Epithelial cell of proximal tubule (primary cell): ENCODE measurements around the gene MAST4. TPM values are rescaled to one million over a fixed set of nuclear protein-coding genes. Genes with fewer than 3 reads are reported as not detected.
A peak's percentile ranks its signal among the peaks of the same experiment; 100 is the strongest.

Experiments used
- DNase-seq: peaks from one replicate; pipeline ENCODE4 v3.0.0-alpha.2; 2011; ENCODE audit warnings: low read depth
- H3K4me3 ChIP-seq: 2 replicates; pipeline ENCODE4 v1.5.1; 2011; ENCODE audit warnings: low read depth, mild to moderate bottlenecking, low read length
- CTCF ChIP-seq: conservative IDR thresholded peaks from 2 replicates; pipeline ENCODE4 v1.5.1; 2012; ENCODE audit warnings: low read depth, mild to moderate bottlenecking, low read length
- total RNA-seq: library from RNA; depleted of rRNA; stranded (reverse); fragments of >200 nt; gene quantifications from 2 replicates; pipeline ENCODE4 v1.2.3, GENCODE V29; 2015

Gene MAST4
- total RNA-seq, 1 donor from 2014 or later, result 17.3 TPM

- no peak overlapping the region for H3K4me3 ChIP-seq
- no peak for DNase-seq
- no peak for TF ChIP-seq CTCF
Measured at GRCh38 chr5:67154556-67155206, 558.5 kb downstream of the MAST4 start.

- TF ChIP-seq CTCF, result peak; percentile 91
- DNase-seq, result no peak
- H3K4me3 ChIP-seq, result no peak overlapping the region
Measured at GRCh38 chr5:67156976-67157583, 560.9 kb downstream of the MAST4 start.

GRCh38 chr5:67160272-67160671 lies 564.1 kb downstream of the MAST4 start:
- no peak for DNase-seq
- no peak overlapping the region for H3K4me3 ChIP-seq
- TF ChIP-seq CTCF, result no peak

- H3K4me3 ChIP-seq, result no peak overlapping the region
- TF ChIP-seq CTCF, result no peak
- no peak for DNase-seq
Measured at GRCh38 chr5:67160985-67161384, 564.8 kb downstream of the MAST4 start.

GRCh38 chr5:67161767-67162166 lies 565.6 kb downstream of the MAST4 start:
- no peak overlapping the region for H3K4me3 ChIP-seq
- no peak for TF ChIP-seq CTCF
- no peak for DNase-seq

- TF ChIP-seq CTCF, result no peak
- DNase-seq, result no peak
Measured at GRCh38 chr5:67163231-67163756, 567.1 kb downstream of the MAST4 start.

More at GRCh38 chr5:67163231-67163756, 567.1 kb downstream of the MAST4 start:
- no peak overlapping the region for H3K4me3 ChIP-seq
